GM12865 (cell line): ENCODE results near the gene SNED1.

ENCODE experiments used
- DNase-seq: peaks from one replicate; pipeline ENCODE4 v3.0.0; 2010; ENCODE audit warnings: low read depth
- H3K4me3 ChIP-seq: 2 replicates; pipeline ENCODE4 v1.5.1; 2011; ENCODE audit warnings: mild to moderate bottlenecking, low read depth, low read length, control low read depth
- CTCF ChIP-seq: IDR thresholded peaks from 2 replicates; pipeline ENCODE4 v1.5.1; 2011; ENCODE audit warnings: low read length, control low read depth, low read depth, inconsistent platforms; ENCODE audit not compliant: insufficient read depth; ENCODE audit errors: missing control alignments

Gene SNED1

DNA sequence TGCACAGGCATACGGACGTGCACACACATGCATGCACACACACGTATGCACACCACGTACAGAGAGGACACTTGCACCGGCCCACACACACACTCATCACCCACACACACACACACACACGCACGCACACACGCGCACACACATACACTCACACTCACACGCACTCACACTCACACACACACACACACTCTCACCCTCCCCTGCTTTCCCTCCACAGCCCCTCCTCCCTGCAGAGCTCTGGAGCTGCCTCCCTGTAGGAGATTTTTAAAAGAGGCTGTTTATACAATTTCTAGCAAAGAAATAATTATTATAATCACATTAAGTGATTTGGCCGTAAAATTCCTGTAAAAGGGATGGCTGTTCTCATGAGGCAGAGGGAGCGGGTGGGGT, 36.5 kb upstream of the SNED1 start:
- no peak for DNase-seq
- H3K4me3 ChIP-seq = no peak overlapping the region
- TF ChIP-seq CTCF = no peak

GRCh38 chr2:240962300-240963064, 35.9 kb upstream of the SNED1 start:
- no peak for DNase-seq
- H3K4me3 ChIP-seq = no peak overlapping the region
- TF ChIP-seq CTCF = no peak

GRCh38 chr2:240963065-240963867, 35.2 kb upstream of the SNED1 start:
- H3K4me3 ChIP-seq = no peak overlapping the region
- DNase-seq = no peak
- no peak for TF ChIP-seq CTCF

GRCh38 chr2:240963868-240964703, 34.3 kb upstream of the SNED1 start:
- no peak for TF ChIP-seq CTCF
- DNase-seq = no peak
- no peak overlapping the region for H3K4me3 ChIP-seq

DNA sequence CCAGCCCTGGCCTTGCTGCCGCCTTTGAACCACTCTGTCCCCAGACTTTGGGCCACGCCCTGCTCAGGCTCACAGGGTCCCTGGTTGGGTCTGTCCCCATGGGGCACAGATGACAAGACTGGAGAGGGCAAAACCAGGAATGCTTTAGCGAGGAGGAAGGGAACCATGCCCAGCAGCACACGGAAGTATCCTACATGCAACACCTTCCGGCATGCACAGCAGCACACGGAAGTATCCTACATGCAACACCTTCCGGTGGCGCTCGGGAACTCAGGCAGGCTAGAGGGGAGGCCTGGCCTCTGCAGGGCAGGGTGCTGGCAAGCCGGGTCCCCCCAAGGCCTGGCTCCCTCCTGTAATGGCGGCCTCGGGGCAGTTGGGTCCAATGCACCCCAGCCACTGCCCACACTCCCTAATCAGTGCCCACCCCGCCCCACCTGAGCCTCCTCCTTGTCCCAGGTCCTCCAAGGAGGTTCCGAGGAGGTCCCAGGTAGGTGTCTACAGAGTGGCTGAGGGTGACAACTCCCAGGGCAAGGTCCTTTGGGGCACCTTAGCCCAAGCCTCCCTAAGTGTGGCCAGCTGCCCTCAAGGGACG, 33.6 kb upstream of the SNED1 start:
- H3K4me3 ChIP-seq = no peak overlapping the region
- DNase-seq = no peak
- TF ChIP-seq CTCF = no peak

DNA sequence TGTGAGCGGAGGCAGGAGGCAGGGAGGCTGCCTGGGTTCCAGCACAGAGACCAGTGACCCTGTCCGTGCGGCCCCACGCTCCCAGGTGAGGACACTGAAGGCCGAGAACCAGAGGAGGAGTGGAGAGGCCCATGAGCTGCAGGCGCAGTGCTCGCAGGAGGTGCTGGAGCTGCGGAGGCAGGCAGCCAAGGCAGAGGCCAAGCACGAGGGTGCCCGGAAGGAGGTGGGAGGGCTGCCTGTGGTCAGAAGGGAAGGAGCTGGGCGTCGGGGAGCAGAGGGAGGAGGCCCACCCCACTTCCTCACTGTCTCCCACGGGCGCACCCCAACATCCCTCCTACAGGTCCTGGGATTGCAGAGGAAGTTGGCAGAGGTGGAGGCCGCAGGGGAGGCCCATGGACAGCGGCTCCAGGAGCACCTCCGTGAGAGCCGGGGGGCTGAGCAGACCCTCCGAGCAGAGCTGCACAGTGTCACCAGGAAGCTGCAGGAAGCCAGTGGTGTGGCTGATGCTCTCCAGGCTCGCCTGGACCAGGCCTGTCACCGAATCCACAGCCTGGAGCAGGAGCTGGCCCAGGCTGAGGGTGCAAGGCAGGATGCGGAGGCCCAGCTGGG, 33.0 kb upstream of the SNED1 start:
- no peak overlapping the region for H3K4me3 ChIP-seq
- no peak for TF ChIP-seq CTCF
- no peak for DNase-seq
